Inferior parietal cortex (tissue), 1 donor: ENCODE measurements around the gene TRIM5.
A peak's percentile ranks its signal among the peaks of the same experiment; 100 is the strongest.

ENCODE experiments used
- DNase-seq: peaks from one replicate; pipeline ENCODE4 v3.0.0-alpha.2; 2016; ENCODE audit errors: extremely low spot score

The TRIM5 gene

DNA sequence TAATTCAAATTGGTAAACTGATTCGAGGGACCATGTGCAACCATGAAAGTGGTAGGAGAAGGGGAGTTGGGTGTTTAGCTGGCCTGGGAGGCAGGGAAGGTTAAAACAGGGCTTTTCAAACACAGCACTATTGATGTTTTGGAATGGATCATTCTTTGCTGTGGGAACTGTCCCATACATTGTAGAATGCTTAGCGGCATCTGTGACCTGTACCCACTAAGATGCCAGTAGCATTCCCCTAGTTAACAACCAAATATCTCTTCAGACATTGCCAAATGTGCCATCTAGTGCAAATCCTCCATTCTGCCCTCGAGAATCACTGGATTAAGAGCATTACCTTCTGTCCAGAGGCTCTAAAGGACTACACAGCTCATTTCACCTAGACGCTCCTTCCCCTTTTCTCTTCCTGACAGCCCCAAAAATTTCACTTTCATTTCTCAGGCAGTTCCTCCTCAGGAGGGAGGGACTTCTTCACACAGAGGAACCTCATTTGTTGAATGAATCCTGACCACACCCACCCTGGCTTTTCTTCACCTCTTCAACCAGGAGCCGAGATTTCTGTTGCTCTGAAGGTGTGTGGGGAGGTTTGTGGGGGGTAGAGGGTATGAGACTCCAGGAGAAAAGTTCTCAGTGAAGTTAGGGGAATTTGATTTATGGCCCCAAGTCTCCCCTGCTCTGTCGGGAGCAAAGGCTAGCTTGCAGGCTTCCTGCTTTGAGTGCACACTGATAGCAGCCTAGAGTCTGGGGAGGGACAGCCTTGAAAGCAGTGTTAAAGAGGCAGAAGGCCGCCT is 60.2 kb downstream of the TRIM5 start, which contains the start of gene TRIM34:
TRIM34 (plus strand) TSS at position 513 of the 791 bp plus-strand sequence. CDS start 7,331 bp downstream, outside the sequence.
- peak; percentile 24 for DNase-seq

DNA sequence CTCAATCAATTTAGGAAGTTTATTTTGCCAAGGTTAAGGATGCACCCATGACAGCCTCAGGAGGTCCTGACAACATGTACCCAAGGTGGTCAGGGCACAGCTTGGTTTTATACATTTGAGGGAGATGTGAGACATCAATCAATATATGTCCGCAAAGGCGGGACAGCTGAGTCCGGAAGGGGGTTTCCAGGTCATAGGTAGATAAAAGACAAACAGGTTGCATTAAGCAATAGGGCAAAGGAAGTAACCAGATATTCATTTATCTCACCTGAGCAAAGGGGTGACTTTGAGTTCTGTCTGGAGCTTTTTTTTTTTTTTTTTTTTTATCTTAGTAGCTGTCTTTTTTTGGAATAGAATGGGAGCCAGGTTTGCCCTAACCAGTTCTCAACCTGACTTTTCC is 62.1 kb downstream of the TRIM5 start:
- DNase-seq: no peak

DNA sequence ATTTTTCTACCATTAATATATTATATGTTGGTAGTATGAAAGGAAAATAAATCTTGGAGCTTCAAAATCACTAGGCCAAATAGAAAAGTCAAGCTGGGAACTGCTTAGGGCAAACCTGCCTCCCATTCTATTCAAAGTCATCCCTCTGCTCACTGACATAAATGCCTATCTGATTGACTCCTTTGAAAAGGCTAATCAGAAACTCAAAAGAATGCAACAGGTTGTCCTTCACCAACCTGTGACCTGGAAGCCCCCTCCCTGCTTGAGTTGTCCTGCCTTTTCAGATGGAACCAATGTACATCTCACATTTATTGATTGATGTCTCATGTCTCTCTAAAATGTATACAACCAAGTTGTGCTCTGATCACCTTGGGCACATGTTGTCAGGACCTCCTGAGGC is 63.3 kb downstream of the TRIM5 start:
- no peak for DNase-seq

DNA sequence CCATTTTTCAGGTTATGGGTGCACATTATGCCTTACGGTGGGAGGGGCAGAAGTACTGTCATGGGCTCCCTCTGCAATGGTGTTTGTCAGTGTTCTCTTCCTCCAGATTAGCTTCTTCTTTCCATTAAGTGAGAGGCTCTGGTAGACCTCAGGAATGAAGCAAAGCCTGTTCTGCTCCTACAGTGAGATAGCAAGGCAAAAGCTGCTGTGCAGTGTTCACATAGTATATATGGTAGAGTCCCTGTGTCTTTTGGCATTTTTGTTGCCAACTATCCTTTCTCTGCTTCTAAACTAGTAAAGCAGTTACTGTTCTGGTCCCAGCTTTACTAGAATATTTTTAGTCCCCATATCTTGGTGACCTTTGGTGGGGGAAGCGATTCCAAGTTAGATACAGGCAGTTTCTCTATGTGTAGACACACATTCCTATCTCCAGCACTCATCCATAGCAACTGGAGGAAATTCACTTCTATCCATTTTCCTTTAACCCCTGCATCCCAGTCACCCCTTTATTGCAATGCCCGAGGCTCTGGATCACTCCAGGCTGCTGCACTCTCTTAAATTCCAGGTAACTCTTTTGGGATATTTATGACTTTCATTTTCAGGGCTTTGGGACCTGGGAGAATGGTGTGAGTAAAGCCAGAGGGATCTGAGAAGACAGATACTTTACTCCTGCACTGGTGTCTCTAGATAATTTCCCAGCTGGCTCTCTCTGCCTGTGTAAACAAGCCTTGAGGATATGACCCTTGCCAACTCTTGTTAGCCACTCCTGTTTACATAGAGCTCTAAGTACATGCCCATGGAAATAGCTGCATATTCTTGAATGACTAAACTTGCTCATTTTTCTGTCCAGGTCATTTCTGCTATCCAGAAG is 64.0 kb downstream of the TRIM5 start:
- DNase-seq: no peak

DNA sequence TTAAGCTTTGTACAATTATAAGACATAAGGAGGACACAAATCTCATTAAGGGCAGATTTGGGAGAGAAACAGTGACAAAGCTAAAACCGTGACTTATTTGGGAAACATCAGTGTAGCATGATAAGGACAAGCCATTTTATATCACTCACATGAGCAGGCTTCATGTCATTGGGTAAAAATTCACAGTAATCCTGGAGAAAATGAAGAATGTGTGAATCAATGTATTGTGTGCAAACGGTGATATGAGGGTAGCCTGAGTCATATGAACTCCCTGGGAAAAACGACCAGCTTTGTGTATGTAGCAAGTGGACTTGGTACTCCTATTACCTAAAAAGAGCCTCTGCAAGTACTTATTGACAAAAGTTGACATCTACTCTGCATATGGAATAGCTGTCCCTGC is 66.1 kb downstream of the TRIM5 start:
- no peak for DNase-seq
